CD4-positive, alpha-beta T cell treated with Interleukin-6 for 4 hours (primary cell): ENCODE measurements around the gene ZNF792.
A peak's percentile ranks its signal among the peaks of the same experiment; 100 is the strongest.
"Not testable (repeated sequence)": the region's sequence is repeated elsewhere in the genome, so short reads cannot be mapped to it uniquely, and the experiment has no call there.

ENCODE experiments used
- DNase-seq: peaks from one replicate; pipeline ENCODE4 v3.0.0-alpha.2; 2020; ENCODE audit warnings: mixed read lengths

Gene ZNF792

DNA sequence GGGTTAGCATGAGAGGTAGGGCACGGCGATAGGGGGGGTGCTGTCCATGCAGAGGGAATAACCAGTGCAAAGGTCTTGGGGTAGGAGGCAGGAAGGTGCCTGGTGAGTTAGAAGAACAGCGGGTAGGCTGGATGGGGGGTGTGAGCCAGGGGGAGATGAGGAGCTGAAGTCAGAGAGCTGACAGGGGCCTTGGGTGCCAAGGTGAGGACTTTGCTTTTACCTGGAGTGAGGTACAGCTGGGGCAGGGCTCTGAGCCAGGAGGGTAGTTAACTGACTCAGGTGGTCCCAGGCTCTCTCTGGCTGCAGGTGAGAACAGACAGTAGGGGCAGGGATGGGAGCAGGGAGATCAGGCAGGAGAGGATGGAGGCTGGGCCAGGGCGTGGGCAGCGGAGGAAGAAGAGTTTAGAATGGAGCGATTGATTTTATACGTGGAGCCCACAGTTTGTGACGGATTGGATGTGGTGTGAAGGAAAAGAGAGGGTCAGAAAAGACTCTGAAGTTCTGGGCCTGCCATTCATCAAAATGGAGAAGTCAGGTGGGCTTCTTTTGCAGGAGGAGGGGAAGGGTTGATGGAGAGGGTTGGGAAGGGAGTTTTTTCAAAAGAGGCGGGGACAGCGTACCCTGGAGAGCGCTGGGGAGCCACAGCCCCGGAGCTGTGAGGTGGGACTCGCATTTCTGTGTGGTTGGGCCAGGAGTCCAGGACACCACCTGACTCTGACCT lies 34.9 kb upstream of the ZNF792 start:
- DNase-seq, result no peak

- not testable (repeated sequence) for DNase-seq
These were observed 34.2 kb upstream of the ZNF792 start for GRCh38 chr19:34998224-34998623.

DNA sequence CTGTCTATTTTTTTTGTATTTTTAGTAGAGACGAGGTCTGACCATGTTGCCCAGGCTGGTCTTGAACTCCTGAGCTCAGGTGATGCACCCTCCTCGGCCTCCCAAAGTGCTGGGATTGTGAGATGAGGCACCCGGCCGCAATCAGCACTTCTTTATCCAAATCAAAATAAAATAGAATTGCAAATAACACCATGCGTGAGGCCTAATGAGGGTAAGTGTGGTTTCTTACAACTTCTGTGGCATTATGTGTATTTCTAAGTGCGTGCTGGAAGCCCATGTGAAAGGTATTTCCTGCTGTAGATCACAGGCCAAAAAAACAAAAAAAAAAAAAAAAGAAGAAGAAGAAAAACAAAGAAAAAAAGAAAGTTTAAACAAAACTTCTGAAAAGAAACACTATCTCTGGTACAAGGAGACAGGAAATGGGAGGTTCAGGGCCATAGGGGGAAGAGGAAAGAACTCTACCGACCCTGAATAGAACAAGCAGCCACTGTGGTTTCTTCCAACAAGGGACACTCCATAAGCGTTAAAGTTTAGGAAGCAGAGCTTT lies 33.1 kb upstream of the ZNF792 start:
- peak; percentile 54 for DNase-seq

- DNase-seq, result no peak
These were observed 31.5 kb upstream of the ZNF792 start for GRCh38 chr19:34995551-34995950.

- DNase-seq, result no peak
These were observed 30.9 kb upstream of the ZNF792 start for GRCh38 chr19:34994643-34995541.

DNA sequence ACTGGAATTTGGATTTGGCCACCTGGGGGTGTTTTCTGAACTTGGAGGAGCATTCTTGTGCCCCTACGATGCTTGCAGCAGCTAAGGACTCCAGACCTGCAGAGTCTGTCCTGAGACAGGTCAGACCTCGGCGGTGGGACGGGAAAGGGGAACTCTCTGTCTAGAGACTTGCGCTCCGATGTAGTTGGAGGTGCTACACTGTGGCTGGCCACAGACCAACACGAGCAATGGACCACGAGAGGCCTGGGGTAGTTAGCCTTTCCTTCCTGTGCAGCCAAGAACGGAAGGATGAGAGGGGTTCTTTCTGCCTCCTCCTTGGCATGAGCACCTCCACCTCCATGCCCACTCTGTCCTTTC lies 30.2 kb upstream of the ZNF792 start:
- no peak for DNase-seq

- not testable (repeated sequence) for DNase-seq
These were observed 28.6 kb upstream of the ZNF792 start for GRCh38 chr19:34992582-34992981.

DNA sequence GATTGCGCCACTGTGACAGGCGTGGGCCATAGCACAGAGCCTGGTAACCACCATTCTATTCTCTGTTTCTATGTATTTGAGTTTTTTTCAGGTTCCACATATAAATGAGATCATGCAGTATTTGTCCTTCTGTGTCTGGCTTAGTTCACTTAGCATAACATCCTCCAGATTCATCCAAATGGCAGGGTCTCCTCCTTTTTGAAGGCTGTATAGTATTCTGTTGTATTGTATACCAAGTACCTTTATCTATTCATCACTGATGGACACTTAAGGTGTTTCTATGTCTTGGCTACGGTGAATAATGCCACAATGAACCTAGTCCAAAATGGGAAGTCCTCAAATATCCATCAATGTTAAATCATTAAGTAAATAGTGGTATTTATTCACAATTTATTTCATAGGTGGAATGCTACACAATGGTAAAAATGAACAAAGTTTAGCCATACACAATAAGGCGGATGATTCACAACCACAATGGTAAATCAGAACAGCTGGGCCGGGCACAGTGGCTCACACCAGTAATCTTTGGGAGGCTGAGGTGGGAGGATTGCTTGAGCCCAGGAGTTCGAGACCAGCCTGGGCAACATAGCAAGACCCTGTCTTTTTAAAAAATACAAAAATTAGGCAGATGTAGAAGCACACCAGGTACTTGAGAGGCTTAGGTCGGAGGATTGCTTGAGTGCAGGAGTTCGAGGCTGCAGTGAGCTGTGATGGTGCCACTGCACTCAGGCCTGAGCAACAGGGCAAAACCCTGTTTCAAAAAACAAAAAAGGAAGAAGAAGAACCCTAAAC lies 27.7 kb upstream of the ZNF792 start:
- DNase-seq, result no peak

DNA sequence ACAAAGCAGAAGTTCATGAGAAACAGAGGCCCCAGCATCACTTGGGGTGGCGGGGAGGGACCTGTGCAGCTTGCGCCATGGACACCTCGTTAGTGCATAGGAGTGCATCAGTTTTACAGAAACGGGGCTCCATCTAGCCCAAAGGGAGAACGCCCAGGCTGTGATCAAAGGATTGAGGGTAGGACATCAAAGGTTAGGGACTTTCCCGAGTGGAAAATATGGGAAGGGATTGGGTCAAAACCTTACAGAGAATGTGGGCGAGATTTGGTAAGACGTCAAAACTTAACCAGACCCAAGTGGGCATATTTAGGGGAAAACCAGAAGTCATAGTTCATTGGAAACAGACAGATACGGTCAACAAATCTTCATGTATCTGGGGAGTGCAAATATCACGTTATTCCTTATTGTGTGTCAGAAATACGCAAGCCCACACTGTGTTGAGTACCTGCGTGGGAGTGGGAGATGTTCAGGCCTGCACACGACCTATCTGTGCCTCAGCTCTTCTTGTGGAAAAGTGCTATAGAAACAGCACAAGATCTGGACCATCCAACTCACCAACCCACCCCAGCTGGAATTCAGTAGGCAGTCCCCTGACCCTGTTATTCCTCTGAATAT lies 26.7 kb upstream of the ZNF792 start:
- no peak for DNase-seq

DNA sequence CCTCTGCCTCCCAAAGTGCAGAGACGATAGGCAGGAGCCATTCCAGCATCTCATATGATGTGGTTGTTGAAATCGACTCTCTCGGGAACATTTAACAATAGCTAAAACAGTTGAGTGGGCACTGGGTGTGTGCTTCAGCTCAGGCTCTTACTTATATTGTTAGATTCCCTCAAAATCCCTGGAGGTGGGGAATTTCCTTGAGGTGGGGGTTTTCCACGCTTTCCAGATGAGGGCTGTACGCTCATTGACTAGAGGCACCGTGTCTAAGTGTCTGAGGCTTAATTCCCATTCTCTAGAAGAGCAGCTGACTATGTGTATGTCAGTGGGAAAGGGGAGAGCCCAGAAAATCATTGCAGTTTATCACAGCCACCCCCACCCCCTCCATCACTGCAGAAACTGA lies 25.3 kb upstream of the ZNF792 start:
- DNase-seq, result no peak

DNA sequence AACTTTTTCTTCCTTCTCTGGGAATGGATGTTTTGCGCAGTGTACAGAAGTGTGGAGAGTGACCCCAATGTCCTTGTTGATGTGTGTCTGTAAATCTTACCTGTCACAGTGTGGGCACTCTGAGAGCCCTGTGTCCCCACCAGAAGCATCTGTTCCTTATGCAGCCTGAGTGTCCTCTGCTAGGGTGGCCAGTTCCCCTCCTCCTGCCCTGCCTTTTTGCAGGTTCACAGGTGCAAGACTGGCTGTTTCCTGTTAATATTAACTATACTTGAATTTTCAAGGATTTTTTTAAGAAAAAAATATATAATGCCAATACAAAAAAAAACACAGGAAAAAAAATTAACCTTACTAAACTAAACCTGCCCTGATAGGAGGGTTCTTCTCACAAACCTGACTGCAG lies 24.1 kb upstream of the ZNF792 start:
- DNase-seq, result no peak

DNA sequence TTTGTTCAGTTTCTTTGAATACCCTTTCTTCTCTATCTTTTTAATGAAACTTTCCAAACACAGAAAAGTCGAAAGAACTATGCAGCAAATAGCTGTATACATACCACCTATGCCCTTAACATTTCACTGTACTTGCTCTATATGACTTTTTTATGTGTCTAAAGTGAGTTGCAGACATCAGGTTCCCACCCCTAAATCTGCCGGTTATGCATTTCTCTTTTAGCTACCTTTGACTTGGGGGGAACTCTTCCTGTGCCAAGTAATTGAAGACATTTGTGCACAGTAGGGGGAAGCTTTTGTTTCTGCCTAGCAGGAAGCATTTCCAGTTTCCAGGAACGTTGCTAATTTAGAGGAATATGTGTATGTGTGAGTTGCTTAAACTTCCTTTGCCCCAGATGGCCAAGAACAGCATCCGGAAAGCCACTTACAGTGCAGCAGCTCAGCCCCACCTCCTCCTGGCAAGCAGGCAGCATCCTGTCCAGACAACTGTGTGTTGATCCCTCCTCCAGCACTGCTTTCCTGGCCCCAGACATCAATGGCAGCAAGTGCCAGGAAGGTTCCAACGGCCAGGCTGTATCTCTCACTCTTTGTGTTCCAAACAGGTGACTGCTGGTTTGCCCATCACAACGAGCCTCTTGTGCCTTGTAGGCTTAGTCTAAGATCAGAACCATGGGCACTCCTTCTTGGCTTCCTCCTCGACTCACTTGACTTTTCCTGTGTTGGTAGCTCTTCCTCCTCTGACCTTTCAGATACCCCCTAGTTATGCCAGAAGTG lies 21.4 kb upstream of the ZNF792 start:
- DNase-seq, result peak; percentile 61

DNA sequence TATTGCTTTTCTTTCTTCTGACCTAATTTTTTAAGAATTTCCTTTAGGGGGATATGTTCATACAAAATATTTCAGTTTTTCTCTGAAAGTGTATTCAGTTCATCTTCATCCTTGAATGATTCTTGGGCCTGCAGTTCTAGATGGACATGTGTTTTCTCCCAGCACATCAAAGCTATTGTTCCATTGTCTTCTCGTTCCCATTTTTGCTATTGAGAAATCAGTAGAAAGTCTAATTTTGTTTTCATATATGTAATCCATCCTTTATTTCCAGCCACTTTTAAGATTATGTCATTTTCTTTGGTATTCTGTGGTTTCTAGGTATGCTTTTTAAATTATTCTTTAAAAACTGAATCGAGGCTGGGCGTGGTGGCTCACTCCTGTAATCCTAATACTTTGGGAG lies 20.3 kb upstream of the ZNF792 start:
- no peak for DNase-seq

GRCh38 chr19:34983786-34984185 lies 19.8 kb upstream of the ZNF792 start:
- no peak for DNase-seq

- no peak for DNase-seq
These were observed 18.2 kb upstream of the ZNF792 start for GRCh38 chr19:34982275-34982674.

DNA sequence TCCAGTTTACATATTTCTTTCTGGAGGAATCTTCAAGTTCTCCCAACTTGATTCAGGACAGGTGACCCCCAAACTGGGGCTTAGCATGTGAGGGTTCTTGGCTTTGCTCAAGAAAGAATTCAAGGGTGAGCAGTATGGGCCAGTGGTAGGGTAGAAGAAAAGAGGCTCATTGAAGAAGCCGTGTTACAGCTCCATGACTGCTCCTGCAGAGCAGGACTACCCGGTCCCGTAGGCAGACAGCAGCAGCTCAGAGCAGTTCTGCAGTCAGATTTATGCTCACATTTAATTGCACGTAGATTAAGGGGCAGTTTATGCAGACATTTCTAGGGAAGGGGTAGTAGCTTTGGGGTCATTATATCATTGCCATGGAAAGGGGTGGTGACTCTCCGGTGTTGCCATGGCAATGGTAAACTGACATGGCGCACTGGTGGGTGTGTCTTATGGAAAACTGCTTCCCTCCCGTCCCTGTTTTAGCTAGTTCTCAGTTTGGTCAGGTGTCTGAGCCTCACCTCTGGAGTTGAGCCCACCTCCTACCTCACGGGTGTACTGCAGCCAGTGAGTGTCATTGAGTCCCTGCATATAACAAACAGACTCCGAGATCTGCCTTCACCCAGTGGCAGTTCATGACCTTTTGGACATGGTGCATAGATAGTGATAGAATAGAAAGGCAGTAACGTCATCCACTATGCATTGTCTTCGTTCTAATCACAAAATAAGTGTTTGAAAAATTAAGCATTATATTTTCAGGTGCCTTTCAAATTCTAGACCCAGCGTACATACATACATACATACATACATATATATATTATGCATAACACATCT lies 16.0 kb upstream of the ZNF792 start:
- no peak for DNase-seq

- no peak for DNase-seq
These were observed 12.6 kb upstream of the ZNF792 start for GRCh38 chr19:34976611-34977010.

DNA sequence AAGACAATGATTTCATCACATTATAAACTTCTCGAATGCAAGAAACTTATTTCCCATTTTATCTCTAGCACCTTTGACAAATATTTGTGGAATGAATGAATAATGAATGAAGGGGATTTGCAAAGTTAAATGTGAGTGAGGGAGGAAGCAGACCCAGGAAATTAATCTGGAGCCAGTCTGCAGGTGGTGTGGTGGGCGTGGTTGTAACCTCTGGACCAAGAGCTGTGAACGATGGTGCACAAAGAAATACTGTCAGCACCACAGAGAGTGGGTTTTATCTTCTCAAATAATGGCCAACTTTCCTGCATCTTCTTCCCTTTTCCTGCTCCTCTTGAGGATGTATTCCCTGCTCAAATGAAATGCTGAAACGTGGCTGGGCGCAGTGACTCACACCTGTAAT lies 11.0 kb upstream of the ZNF792 start:
- no peak for DNase-seq

GRCh38 chr19:34974646-34975045 lies 10.6 kb upstream of the ZNF792 start:
- no peak for DNase-seq

DNA sequence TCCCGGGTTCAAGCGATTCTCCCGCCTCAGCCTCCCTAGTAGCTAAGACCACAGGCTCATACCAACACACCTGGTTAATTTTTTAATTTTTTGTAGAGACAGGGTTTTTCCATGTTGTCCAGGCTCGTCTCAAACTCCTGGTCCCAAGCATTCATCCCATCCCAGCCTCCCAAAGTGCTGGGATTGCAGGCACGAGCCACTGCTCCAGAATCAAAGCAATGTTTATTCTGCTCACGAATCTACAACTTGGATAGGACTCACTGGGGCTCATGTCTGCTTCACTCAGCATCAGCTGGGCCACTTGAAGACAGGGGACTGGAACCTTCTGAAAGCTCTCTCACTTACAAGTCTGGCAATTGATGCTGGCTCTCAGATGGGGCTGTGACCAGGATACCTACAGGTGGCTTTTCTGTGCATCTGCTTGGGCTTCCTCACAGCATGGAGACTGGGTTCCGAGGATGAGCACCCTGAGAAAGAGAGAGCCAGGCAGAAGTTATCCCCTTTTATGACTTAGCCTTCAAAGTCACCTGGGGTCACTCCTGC lies 8.2 kb upstream of the ZNF792 start:
- no peak for DNase-seq
